ENCODE data around the gene SLC25A22. TPM values are rescaled to one million over a fixed set of nuclear protein-coding genes. Genes with fewer than 3 reads are reported as not detected.

SLC25A22 gene
- total RNA-seq, 1 experiment from 2014 or later: 31.8 TPM

GRCh38 chr11:831118-831864 is 33.2 kb upstream of the SLC25A22 start:
- Histone ChIP-seq H3K4me3 (ENCODE audit: low read depth, low read length) (peak overlapping the region; percentile 59), H3K9me3 (no peaks in the 10 kb centered on the region), H3K27me3 (replicated peaks; ENCODE audit: control insufficient read depth, insufficient read depth, low read length) (no peaks in the 10 kb centered on the region), H3K36me3 (ENCODE audit: control insufficient read depth, insufficient read depth, low read length) (no peaks in the 10 kb centered on the region), H3K4me1 (peaks cover 40% of the 10 kb centered on the region)
- CTCF ChIA-PET: interaction anchor here (2.4 kb wide), 1 partner anchor 12 kb away, joined by 10 read pairs; the partner anchor contains the start of gene PNPLA2
- H3K4me3 Mint-ChIP-seq (ENCODE audit: unreplicated experiment): peak overlapping the region; percentile 79
- H3K4me1 Mint-ChIP-seq (ENCODE audit: low read depth, unreplicated experiment): peaks cover 19% of the 10 kb centered on the region
- DNase-seq: no peak
- no peaks in the 10 kb centered on the region for H3K27me3 Mint-ChIP-seq (ENCODE audit: insufficient read depth, unreplicated experiment)
- intact Hi-C loops (cut with micrococcal nuclease; ENCODE audit: unreplicated experiment): no loop called here
- H3K36me3 Mint-ChIP-seq (ENCODE audit: insufficient read depth, unreplicated experiment): peaks cover 37% of the 10 kb centered on the region
- H3K27ac Mint-ChIP-seq (ENCODE audit: unreplicated experiment): no peak overlapping the region
- POLR2A ChIA-PET: interaction anchor here (0.6 to 4.9 kb wide), 3 partner anchors 12 to 32 kb away, joined by 3 to 33 read pairs (median 8); partner anchors contain the start of genes PNPLA2 and RPLP2
- H3K9me3 Mint-ChIP-seq (ENCODE audit: unreplicated experiment): no peaks in the 10 kb centered on the region
- TF ChIP-seq CTCF (IDR thresholded peaks at IDR 0.05; ENCODE audit: insufficient read depth in 1 of 2, low read depth in 1 of 2, low read length in 1 of 2, severe bottlenecking in 1 of 2, unreplicated experiment in 1 of 2): no peak
- BruUV-seq (replicated peaks): no TSS peak

- CTCF ChIA-PET: interaction anchor here (1.9 to 2.4 kb wide), 2 partner anchors 8 to 11 kb away, joined by 4 to 10 read pairs; partner anchors contain the start of gene PNPLA2
- H3K36me3 Mint-ChIP-seq (ENCODE audit: insufficient read depth, unreplicated experiment): peaks cover 30% of the 10 kb centered on the region
- no peaks in the 10 kb centered on the region for H3K9me3 Mint-ChIP-seq (ENCODE audit: unreplicated experiment)
- POLR2A ChIA-PET: interaction anchor here (0.5 to 4.9 kb wide), 3 partner anchors 11 to 50 kb away, joined by 8 to 33 read pairs (median 12); partner anchors contain the start of genes PNPLA2 and RPLP2
- peaks cover 48% of the 10 kb centered on the region for H3K4me1 ChIP-seq
- H3K36me3 ChIP-seq (ENCODE audit: control insufficient read depth, insufficient read depth, low read length): no peaks in the 10 kb centered on the region
- no peaks in the 10 kb centered on the region for H3K9me3 ChIP-seq
- H3K27me3 Mint-ChIP-seq (ENCODE audit: insufficient read depth, unreplicated experiment): no peaks in the 10 kb centered on the region
- H3K4me1 Mint-ChIP-seq (ENCODE audit: low read depth, unreplicated experiment): peaks cover 19% of the 10 kb centered on the region
- no peak for TF ChIP-seq CTCF (IDR thresholded peaks at IDR 0.05; ENCODE audit: insufficient read depth in 1 of 2, low read depth in 1 of 2, low read length in 1 of 2, severe bottlenecking in 1 of 2, unreplicated experiment in 1 of 2)
- peak; percentile 86 to 89 for DNase-seq
- intact Hi-C loops (cut with micrococcal nuclease; ENCODE audit: unreplicated experiment): no loop called here
- no peak overlapping the region for H3K27ac Mint-ChIP-seq (ENCODE audit: unreplicated experiment)
- peak overlapping the region; percentile 59 for H3K4me3 ChIP-seq (ENCODE audit: low read depth, low read length)
- H3K27me3 ChIP-seq (replicated peaks; ENCODE audit: control insufficient read depth, insufficient read depth, low read length): no peaks in the 10 kb centered on the region
- H3K4me3 Mint-ChIP-seq (ENCODE audit: unreplicated experiment): peak overlapping the region; percentile 79
- BruUV-seq (replicated peaks): no TSS peak
Measured at GRCh38 chr11:830295-831117, 32.4 kb upstream of the SLC25A22 start.

GRCh38 chr11:829847-830294 is 31.8 kb upstream of the SLC25A22 start:
- Histone ChIP-seq H3K9me3 (no peaks in the 10 kb centered on the region), H3K27me3 (replicated peaks; ENCODE audit: control insufficient read depth, insufficient read depth, low read length) (no peaks in the 10 kb centered on the region), H3K4me1 (peaks cover 54% of the 10 kb centered on the region), H3K36me3 (ENCODE audit: control insufficient read depth, insufficient read depth, low read length) (no peaks in the 10 kb centered on the region), H3K4me3 (ENCODE audit: low read depth, low read length) (peak overlapping the region; percentile 59)
- H3K4me1 Mint-ChIP-seq (ENCODE audit: low read depth, unreplicated experiment): peaks cover 19% of the 10 kb centered on the region
- no peak overlapping the region for H3K27ac Mint-ChIP-seq (ENCODE audit: unreplicated experiment)
- peaks cover 34% of the 10 kb centered on the region for H3K36me3 Mint-ChIP-seq (ENCODE audit: insufficient read depth, unreplicated experiment)
- no peaks in the 10 kb centered on the region for H3K9me3 Mint-ChIP-seq (ENCODE audit: unreplicated experiment)
- no peaks in the 10 kb centered on the region for H3K27me3 Mint-ChIP-seq (ENCODE audit: insufficient read depth, unreplicated experiment)
- peak overlapping the region; percentile 79 for H3K4me3 Mint-ChIP-seq (ENCODE audit: unreplicated experiment)
- no peak for TF ChIP-seq CTCF (IDR thresholded peaks at IDR 0.05; ENCODE audit: insufficient read depth in 1 of 2, low read depth in 1 of 2, low read length in 1 of 2, severe bottlenecking in 1 of 2, unreplicated experiment in 1 of 2)
- CTCF ChIA-PET: interaction anchor here (1.9 to 2.4 kb wide), 2 partner anchors 8 to 10 kb away, joined by 4 to 10 read pairs; partner anchors contain the start of gene PNPLA2
- intact Hi-C loops (cut with micrococcal nuclease; ENCODE audit: unreplicated experiment): no loop called here
- BruUV-seq (replicated peaks): no TSS peak
- POLR2A ChIA-PET: interaction anchor here (0.6 to 4.9 kb wide), 3 partner anchors 11 to 21 kb away, joined by 3 to 33 read pairs (median 8); partner anchors contain the start of genes PNPLA2 and RPLP2
- no peak for DNase-seq
